Pancreas (tissue), 10 donors: Measurements from ENCODE around the gene EDN2. TPM values are rescaled to one million over a fixed set of nuclear protein-coding genes. Genes with fewer than 3 reads are reported as not detected.

Experiments
- ATAC-seq, 4 donors: fragments of 200-7000 bp; cut with Tn5 transposase; one replicate each; pipeline versions ENCODE4 v1.8.0 to v1.9.1; 2020; ENCODE audit warnings: mild to moderate bottlenecking in 4 of 4, moderate library complexity in 4 of 4
- DNase-seq, 6 donors: peaks; one replicate each; pipeline ENCODE4 v3.0.0-alpha.2; 2020
- FAIRE-seq: peaks from 2 replicates; lab custom pipeline; 2012; peaks lifted over from hg19 to GRCh38; lab: Jason Lieb, UNC
- H3K27ac ChIP-seq, 4 donors: fragments of 200-600 bp; sonication (generic); 1 replicate in 3 of 4; 2 replicates in 1 of 4; pipeline versions ENCODE4 v1.5.0 to v1.8.0; 2020
- H3K27me3 ChIP-seq, 4 donors: fragments of 200-600 bp; one replicate each; pipeline ENCODE4 v1.8.0; 2021
- H3K36me3 ChIP-seq, 3 donors: fragments of 200-600 bp; sonication (generic) in 1 of 3; one replicate each; pipeline versions ENCODE4 v1.5.0 to v1.8.0; 2020 to 2021
- H3K4me1 ChIP-seq, 3 donors: fragments of 200-600 bp; one replicate each; pipeline ENCODE4 v1.8.0; 2021
- H3K4me3 ChIP-seq, 4 donors: fragments of 200-600 bp; sonication (generic) in 2 of 4; one replicate each; pipeline versions ENCODE4 v1.5.0 to v1.8.0; 2020 to 2021
- H3K9me3 ChIP-seq, 4 donors: fragments of 200-600 bp; one replicate each; pipeline ENCODE4 v1.8.0; 2021
- WGBS, 2 donors: extraction: QIAGEN DNeasy Blood & Tissue Kit; methylation state at CpG; one replicate each; pipeline ENCODE4 v1.1.7; 2013; 5-methylcytosine and 5-hydroxymethylcytosine counted together
- intact Hi-C, 3 donors: fragments of 100-400 bp; cut with DNase I; formaldehyde crosslinking; loops; one replicate each; pipeline versions ENCODE4 v1.11.1 to v1.14.2; 2022
- polyA plus RNA-seq, 2 donors: library from polyadenylated mRNA; stranded (reverse); fragments of 200-250 nt; gene quantifications; one replicate each; pipeline ENCODE4 v1.2.3, GENCODE V29; 2013
- total RNA-seq, 6 donors: library from RNA; stranded (reverse); fragmentation: NEBNext Ultra II Directional in 4 of 6; extraction: Animal tissue kit (Norgen Biotek cat#: 25700) in 4 of 6; gene quantifications; one replicate each; pipeline versions ENCODE4 v1.2.1 to v1.2.4, GENCODE V29; 2021 to 2023
- TF ChIP-seq, protein P1 (sequence below), 4 donors: fragments of 200-600 bp; sonication (generic) in 3 of 4; IDR thresholded peaks; one replicate each; pipeline versions ENCODE4 v1.5.0 to v1.8.0; 2021; ENCODE audit warnings: antibody characterized with exemption in 4 of 4
- donor health status: healthy with polysubstance abuse.
- donor health status: DM: no; HTN: no; CAD: no; lungs with moderate emphysema.
- donor health status: DM: no; HTN: no; CAD: no.
- donor health status: control.
- donor health status: control.
- donor health status: Bipolar disorder and iron deficiency.
- donor health status: DM: yes; HTN: yes; CAD: no.
- donor health status: DM: no; HTN: no; CAD: no.
- donor health status: DM: no; HTN: no; CAD: no.
- donor health status: DM: yes; HTN: yes; CAD: no.

Gene EDN2
- total and polyA plus RNA-seq, 8 donors: 1.2 to 8.3 (median 1.8) TPM

GRCh38 chr1:41504114-41505035 lies 19.9 kb upstream of the EDN2 start:
- H3K9me3 ChIP-seq: no peaks in the 10 kb centered on the region
- H3K27me3 ChIP-seq: no peaks in the 10 kb centered on the region
- 86 to 88% methylated on average over 15 of the region's 15 CpGs for WGBS, 2 donors
- intact Hi-C loops: no loop called here
- peak in 1 of 6 donors; percentile 45 for DNase-seq
- TF ChIP-seq, protein P1, sequence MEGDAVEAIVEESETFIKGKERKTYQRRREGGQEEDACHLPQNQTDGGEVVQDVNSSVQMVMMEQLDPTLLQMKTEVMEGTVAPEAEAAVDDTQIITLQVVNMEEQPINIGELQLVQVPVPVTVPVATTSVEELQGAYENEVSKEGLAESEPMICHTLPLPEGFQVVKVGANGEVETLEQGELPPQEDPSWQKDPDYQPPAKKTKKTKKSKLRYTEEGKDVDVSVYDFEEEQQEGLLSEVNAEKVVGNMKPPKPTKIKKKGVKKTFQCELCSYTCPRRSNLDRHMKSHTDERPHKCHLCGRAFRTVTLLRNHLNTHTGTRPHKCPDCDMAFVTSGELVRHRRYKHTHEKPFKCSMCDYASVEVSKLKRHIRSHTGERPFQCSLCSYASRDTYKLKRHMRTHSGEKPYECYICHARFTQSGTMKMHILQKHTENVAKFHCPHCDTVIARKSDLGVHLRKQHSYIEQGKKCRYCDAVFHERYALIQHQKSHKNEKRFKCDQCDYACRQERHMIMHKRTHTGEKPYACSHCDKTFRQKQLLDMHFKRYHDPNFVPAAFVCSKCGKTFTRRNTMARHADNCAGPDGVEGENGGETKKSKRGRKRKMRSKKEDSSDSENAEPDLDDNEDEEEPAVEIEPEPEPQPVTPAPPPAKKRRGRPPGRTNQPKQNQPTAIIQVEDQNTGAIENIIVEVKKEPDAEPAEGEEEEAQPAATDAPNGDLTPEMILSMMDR (IDR thresholded peaks at IDR 0.05): no peak
- H3K27ac ChIP-seq: no peak overlapping the region
- H3K4me1 ChIP-seq: peaks cover 18 to 20% (median 19%) of the 10 kb centered on the region in 3 donors
- no peak for ATAC-seq
- H3K4me3 ChIP-seq: no peak overlapping the region
- H3K36me3 ChIP-seq: no peaks in the 10 kb centered on the region
- no peak for FAIRE-seq

DNA sequence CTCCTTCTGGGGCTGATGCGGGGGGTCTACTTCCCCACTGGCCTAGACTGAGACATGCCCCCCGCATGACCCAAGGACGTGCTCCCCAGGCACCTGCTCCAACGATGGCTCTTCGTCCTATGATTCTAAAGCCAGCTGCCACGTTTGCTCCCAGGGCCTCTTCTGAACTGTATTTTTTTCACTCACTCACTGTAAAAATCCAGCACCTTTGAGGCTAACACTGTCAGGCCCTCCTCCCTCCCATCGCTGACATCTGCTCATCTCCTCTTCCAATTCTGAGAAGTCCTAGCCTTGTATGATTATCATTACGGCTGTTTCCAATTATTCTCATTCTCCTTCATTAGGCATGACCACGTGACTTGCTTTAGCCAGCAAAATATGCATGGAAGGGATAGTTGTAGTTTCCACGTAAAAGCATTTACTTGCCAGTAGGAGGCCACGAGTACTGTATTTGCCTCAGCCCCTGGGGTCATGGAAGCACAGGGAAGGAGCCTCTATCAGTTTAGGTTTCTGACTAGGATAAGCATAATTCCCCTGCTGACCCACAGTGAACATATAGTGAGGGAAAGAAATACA lies 19.1 kb upstream of the EDN2 start:
- 90 to 94% methylated on average over 11 of the region's 11 CpGs for WGBS, 2 donors
- Histone ChIP-seq H3K27me3 (no peaks in the 10 kb centered on the region), H3K4me1 (peaks cover 20 to 25% (median 25%) of the 10 kb centered on the region in 3 donors)

DNA sequence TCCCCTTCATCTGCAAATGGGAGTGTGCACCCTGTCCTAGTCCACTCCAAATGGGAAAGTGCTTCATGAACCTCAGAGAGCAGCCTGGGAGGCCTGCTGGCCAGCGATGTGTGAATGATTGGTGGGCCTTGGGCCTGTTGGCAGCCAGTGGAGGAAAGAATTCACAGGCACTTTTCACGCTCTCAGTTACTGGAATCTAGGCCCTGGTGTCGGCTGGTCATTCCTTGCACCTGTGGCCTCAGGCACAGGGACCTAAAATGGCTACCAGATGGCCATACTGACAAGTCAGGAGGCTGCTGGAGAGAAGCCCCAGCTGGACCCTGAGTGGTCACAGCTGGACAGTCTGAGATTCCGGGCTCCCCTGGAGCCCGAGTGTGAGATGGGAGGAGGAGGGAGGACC lies 18.4 kb upstream of the EDN2 start:
- intact Hi-C loops: no loop called here
- no peak for FAIRE-seq
- H3K9me3 ChIP-seq: no peaks in the 10 kb centered on the region
- WGBS, 2 donors: 82 to 85% methylated on average over 5 of the region's 5 CpGs
- H3K36me3 ChIP-seq: no peaks in the 10 kb centered on the region
- TF ChIP-seq, protein P1 (IDR thresholded peaks at IDR 0.05): no peak
- no peak overlapping the region for H3K4me3 ChIP-seq
- H3K4me1 ChIP-seq: peaks cover 20 to 25% (median 25%) of the 10 kb centered on the region in 3 donors
- no peak for ATAC-seq
- peak overlapping the region in 1 of 4 donors; percentile 4 for H3K27ac ChIP-seq
- DNase-seq: peak in 1 of 6 donors; percentile 41
- H3K27me3 ChIP-seq: no peaks in the 10 kb centered on the region

More for the DNA sequence above, 19.1 kb upstream of the EDN2 start:
- intact Hi-C loops: no loop called here
- FAIRE-seq (no peak), ATAC-seq (no peak), DNase-seq (peak in 1 of 6 donors; percentile 21)
- Histone ChIP-seq H3K36me3 (no peaks in the 10 kb centered on the region), H3K9me3 (no peaks in the 10 kb centered on the region), H3K4me3 (no peak overlapping the region), H3K27ac (no peak overlapping the region)
- TF ChIP-seq, protein P1 (IDR thresholded peaks at IDR 0.05): no peak

DNA sequence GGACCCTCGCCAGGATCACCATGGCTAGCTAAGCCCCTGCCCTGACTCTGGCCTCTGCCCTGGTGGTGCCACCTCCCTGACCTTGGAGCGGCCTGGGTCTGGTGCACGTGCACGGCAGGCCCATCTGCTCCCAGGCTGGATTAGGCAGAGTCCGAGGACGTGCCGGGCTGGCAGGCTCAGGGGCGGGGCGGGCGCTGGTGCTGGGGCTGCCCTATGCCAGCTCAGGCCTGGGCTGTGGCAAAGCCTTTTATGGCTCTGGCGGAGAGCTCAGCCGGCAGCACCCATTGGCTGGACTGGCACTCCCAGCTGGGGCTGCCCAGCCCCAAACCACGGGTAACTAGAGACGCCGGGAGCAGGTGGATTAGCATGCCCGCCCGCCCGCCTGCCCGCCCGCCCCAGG lies 17.1 kb upstream of the EDN2 start:
- intact Hi-C loops: no loop called here
- FAIRE-seq (no peak), DNase-seq (peak in 4 of 6 donors; percentile 59 to 92 (median 79)), ATAC-seq (peak; percentile 43 to 72 (median 62))
- no peaks in the 10 kb centered on the region for H3K9me3 ChIP-seq
- peaks cover 20 to 31% (median 25%) of the 10 kb centered on the region in 3 donors for H3K4me1 ChIP-seq
- H3K4me3 ChIP-seq: no peak overlapping the region
- H3K27me3 ChIP-seq: no peaks in the 10 kb centered on the region
- TF ChIP-seq, protein P1 (IDR thresholded peaks at IDR 0.05): no peak
- H3K36me3 ChIP-seq: no peaks in the 10 kb centered on the region
- H3K27ac ChIP-seq: peak overlapping the region; percentile 63 to 84 (median 74)
- 67 to 70% methylated on average over 19 to 20 of the region's 20 CpGs for WGBS, 2 donors
